HG03066 (cell line): Measurements from ENCODE around the gene TMC5.
"Not testable (repeated sequence)": the region's sequence is repeated elsewhere in the genome, so short reads cannot be mapped to it uniquely, and the experiment has no call there.

Experiments
- ATAC-seq: cut with Tn5 transposase; IDR thresholded peaks from one replicate; pipeline ENCODE4 v1.9.1; 2021; ENCODE audit warnings: low read depth; ENCODE audit not compliant: unreplicated experiment

Gene TMC5

DNA sequence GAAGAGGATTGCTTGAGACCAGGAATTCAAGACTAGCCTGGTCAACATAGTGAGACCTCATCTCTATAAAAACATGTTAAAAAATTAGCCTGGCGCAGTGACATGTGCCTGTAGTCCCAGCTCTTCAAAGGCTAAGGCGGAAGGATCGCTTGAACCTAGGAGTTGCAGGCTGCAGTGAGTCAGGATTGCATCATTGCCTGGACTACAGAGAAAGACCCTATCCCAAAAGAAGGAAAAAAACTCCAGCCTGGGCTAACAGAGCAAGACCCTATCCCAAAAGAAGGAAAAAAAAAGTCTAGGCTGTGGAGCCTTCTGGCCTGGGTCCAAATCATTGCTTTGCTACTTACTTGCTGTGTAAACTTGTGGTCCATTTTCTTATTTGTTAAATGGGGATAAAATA lies 111.0 kb downstream of the TMC5 start:
- no peak for ATAC-seq

DNA sequence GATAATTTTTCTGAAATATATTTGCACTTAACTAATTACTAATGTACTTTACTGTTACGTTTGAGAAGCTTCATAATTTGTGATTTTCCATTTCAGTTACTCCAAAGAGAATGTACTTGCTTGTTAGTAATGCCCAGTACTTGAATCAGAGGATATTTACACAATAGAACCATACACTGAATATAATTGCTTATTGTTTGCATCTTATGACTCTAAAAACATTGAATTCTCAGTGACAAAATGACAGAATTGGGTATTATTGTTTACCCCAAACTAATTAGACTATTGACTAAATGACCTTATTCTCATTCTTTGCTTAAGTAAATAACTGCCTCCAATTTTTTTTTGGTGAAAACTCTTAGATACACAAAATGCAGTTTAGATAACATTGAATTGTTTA lies 114.9 kb downstream of the TMC5 start:
- no peak for ATAC-seq

- no peak for ATAC-seq
Measured at GRCh38 chr16:19540241-19540970, 122.7 kb downstream of the TMC5 start.

DNA sequence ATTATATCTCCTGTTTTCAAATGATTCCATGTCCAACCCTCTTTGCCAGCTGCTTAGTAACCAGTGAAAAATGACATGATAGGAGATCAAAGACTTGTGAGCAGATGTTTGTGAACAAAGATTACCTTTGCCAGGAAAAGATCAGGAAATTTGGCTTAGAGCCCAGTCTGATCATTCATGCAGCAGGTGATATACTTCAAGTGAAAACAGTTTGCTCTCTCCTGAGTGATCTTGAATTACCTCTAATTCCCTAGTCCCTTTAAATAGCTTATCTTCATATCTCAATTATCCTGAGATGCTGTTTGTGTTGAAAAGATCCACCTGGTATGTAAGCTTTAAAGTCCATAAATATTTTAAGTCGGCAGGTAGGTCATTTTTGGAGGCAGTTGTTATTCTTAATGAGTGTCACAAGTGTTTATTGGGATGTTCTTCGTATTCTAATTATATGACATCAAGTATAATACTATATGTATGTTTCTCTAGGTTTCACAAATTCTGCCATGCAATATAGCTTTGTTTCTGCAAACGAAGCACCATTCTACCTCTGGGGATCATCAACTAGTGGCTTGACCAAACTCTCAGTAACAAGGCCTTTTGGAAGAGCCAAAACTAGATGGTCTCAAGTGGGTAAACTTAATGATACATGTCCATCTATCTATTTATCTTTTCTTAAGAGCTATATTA lies 124.6 kb downstream of the TMC5 start:
- ATAC-seq, result no peak

GRCh38 chr16:19543278-19543996 lies 125.8 kb downstream of the TMC5 start:
- ATAC-seq, result not testable (repeated sequence)

DNA sequence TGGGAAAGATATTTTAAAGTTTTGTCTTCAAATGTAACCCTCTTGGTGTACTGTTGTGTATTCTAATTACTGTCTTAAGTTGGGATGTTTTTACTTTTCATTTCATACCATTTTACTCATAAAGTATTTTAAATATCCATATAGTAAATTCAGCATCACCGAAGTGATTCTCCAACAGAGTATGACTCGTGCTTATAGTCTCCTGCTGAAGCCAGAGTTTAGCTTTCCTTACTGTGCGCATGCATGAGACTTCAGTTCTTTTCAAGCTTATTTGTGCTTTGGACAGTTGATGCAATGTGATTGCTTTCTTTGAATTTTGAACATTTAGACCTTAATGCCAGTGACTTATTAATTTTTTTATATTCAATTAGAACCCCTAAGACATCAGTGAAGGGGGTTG lies 130.5 kb downstream of the TMC5 start:
- no peak for ATAC-seq
